NB4 (cell line): ENCODE results near the gene SAPCD2.

Experiments used
- DNase-seq: peaks from one replicate; pipeline ENCODE4 v3.0.0; 2010; ENCODE audit warnings: low read depth
- H3K4me3 ChIP-seq: one replicate; pipeline ENCODE4 v1.5.1; 2011; ENCODE audit warnings: mild to moderate bottlenecking, low read depth, low read length, moderate library complexity
- CTCF ChIP-seq: IDR thresholded peaks from one replicate; pipeline ENCODE4 v1.5.1; 2012; ENCODE audit warnings: low read depth, low read length
- MAX ChIP-seq: IDR thresholded peaks from 2 replicates; pipeline ENCODE4 v1.6.1; 2011; ENCODE audit warnings: low read depth, low read length
- MYC ChIP-seq: IDR thresholded peaks from 2 replicates; pipeline ENCODE4 v1.6.1; 2011; ENCODE audit warnings: low read depth, low read length
- POLR2A ChIP-seq: IDR thresholded peaks from 2 replicates; pipeline ENCODE4 v1.6.1; 2011; ENCODE audit warnings: mild to moderate bottlenecking; ENCODE audit not compliant: insufficient read length; ENCODE audit errors: extremely low read depth

Gene SAPCD2

DNA sequence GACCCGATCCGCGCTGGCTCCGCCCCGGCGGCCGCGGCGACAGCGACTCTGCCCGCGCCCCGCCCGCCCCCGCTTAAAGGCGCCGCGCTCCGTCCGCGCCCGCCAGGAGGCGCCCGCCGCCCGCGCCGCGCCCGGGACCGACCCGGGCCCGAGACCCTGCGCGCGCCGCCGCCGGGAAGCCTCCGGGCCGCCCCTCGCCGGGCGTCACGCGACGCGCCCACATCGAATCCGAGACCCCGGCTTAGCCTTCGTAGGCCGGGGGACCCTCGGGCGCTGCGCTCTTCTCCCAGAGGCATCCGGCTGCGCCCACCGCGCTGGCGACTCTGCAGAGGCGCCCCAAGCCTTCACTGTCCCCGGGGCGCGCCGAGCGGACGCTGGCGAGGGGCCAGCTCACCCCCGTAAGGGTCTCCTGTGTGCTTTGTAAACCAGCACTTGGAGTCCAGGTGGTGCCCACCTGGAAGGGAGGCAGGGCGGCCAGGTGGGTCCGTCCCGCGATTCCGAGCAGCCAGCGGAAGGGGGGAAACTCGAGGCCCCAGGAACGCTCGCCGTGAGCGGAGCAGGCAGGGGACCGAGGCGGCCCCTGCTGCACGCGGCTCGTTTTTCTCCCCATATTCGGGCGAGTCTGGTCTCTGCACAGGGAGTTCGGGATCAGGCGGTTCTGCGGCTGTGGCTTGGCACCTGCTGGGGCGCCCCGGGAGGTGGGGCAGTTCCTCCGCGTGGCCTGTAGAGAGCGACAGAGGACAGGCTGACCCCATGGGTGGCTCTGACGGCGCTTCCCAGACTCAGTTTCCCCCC lies 41.9 kb downstream of the SAPCD2 start:
- TF ChIP-seq MYC (peak; percentile 45; the same call in 1 of the 2 replicates), POLR2A (peak; percentile 10), MAX (0 out of 2 replicates have a peak, but pooled peaks have one; percentile 30), CTCF (peak; percentile 71)
- H3K4me3 ChIP-seq = peak overlapping the region; percentile 64
- DNase-seq = peak; percentile 90

GRCh38 chr9:137027369-137028262 lies 42.7 kb downstream of the SAPCD2 start, which contains the start of gene ABCA2:
Gene ABCA2, minus strand, starts transcription at chr9:137028237. Its CDS starts 97 bp downstream, at chr9:137028140.
- TF ChIP-seq MAX (no peak), POLR2A (no peak), MYC (no peak), CTCF (no peak)
- H3K4me3 ChIP-seq = peak within 1 kb of the TSS; percentile 85
- DNase-seq = peak; percentile 50

DNA sequence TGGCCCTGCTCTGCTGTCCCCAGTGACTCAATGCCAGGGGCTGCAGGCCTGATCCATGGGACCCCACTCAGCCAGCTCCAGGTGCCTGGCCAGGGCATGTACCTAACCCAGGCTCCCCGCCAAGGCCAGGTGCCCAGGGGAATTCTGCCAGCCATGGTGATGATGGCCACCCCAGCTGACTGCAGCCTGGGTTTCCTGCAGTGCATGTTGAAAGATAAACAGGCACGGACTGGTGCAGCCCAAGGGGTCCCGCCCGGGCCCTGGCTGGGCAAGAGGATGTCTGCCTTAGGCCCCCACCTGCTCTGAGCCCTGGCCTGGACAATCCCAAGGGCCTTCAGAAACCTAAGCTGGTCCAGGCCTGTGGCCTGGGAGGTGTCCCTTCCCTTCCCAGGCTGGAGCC lies 43.5 kb downstream of the SAPCD2 start:
- DNase-seq = peak; percentile 37
- H3K4me3 ChIP-seq = peak overlapping the region; percentile 85
- TF ChIP-seq POLR2A (no peak), MYC (no peak), CTCF (no peak), MAX (no peak)

DNA sequence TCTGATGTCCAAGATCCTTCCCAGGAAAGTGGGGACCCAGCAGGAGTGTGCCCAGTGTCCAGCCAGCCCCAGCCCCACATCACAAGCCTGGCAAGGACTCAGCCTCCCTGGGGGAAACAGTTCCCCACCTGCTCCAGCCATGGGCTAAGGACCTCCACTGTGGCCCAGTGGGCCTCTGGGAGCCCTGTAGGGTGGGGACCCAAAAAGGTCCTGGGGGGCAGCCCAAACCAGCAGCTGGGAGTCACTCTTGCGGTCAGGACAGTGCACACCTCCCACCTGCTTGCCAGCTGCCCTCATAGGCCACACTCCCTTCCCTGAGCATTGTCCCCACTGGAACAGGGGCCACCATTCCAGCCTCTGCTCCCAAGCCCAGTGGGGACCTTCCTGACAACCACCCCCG lies 44.0 kb downstream of the SAPCD2 start:
- peak overlapping the region; percentile 85 for H3K4me3 ChIP-seq
- DNase-seq = no peak
- TF ChIP-seq CTCF (no peak), MYC (no peak), MAX (no peak), POLR2A (no peak)

GRCh38 chr9:137025517-137025966 lies 44.8 kb downstream of the SAPCD2 start:
- H3K4me3 ChIP-seq = no peak overlapping the region
- no peak for DNase-seq
- no peak for TF ChIP-seq MAX
- no peak for TF ChIP-seq POLR2A
- no peak for TF ChIP-seq CTCF
- no peak for TF ChIP-seq MYC
